Urothelium cell line (cell line): Measurements from ENCODE around the gene ASB18.
"Not testable (repeated sequence)": the region's sequence is repeated elsewhere in the genome, so short reads cannot be mapped to it uniquely, and the experiment has no call there.

Experiments used
- DNase-seq: peaks from one replicate; pipeline ENCODE4 v3.0.0; 2011; ENCODE audit warnings: low spot score, mixed read lengths
- FAIRE-seq: peaks from 2 replicates; lab custom pipeline; 2011; peaks lifted over from hg19 to GRCh38; lab: Jason Lieb, UNC

Gene ASB18

GRCh38 chr2:236264256-236264655, at the start of gene ASB18:
ASB18 (minus strand) TSS chr2:236264406; CDS start chr2:236264345, 61 bp downstream.
- DNase-seq (no peak), FAIRE-seq (no peak)

- DNase-seq (no peak), FAIRE-seq (no peak)
Measured at GRCh38 chr2:236311286-236311685, 47.1 kb upstream of the ASB18 start.

- FAIRE-seq (no peak), DNase-seq (peak; percentile 68)
Measured at GRCh38 chr2:236309669-236310029, 45.4 kb upstream of the ASB18 start.

- FAIRE-seq (no peak), DNase-seq (no peak)
Measured at GRCh38 chr2:236308855-236309668, 44.9 kb upstream of the ASB18 start.

GRCh38 chr2:236307641-236308040, 43.4 kb upstream of the ASB18 start:
- FAIRE-seq (no peak), DNase-seq (no peak)

GRCh38 chr2:236306825-236307540, 42.8 kb upstream of the ASB18 start:
- DNase-seq, result no peak
- no peak for FAIRE-seq

GRCh38 chr2:236305964-236306605, 41.9 kb upstream of the ASB18 start:
- DNase-seq (no peak), FAIRE-seq (no peak)

GRCh38 chr2:236305531-236305930, 41.3 kb upstream of the ASB18 start:
- DNase-seq (no peak), FAIRE-seq (no peak)

GRCh38 chr2:236303935-236304334, 39.7 kb upstream of the ASB18 start:
- FAIRE-seq, result no peak
- no peak for DNase-seq

- no peak for DNase-seq
- FAIRE-seq, result no peak
Measured at GRCh38 chr2:236302555-236302954, 38.3 kb upstream of the ASB18 start.

- no peak for FAIRE-seq
- DNase-seq, result no peak
Measured at GRCh38 chr2:236298924-236299475, 34.8 kb upstream of the ASB18 start.

GRCh38 chr2:236295481-236295880, 31.3 kb upstream of the ASB18 start:
- DNase-seq (no peak), FAIRE-seq (no peak)

GRCh38 chr2:236294647-236295046, 30.4 kb upstream of the ASB18 start:
- no peak for FAIRE-seq
- DNase-seq, result no peak

GRCh38 chr2:236293241-236293810, 29.1 kb upstream of the ASB18 start:
- DNase-seq, result no peak

GRCh38 chr2:236291911-236292310, 27.7 kb upstream of the ASB18 start:
- FAIRE-seq, result no peak
- DNase-seq, result no peak

More at GRCh38 chr2:236293241-236293810, 29.1 kb upstream of the ASB18 start:
- FAIRE-seq, result no peak

- DNase-seq, result no peak
- FAIRE-seq, result no peak
Measured at GRCh38 chr2:236291476-236291875, 27.3 kb upstream of the ASB18 start.

- FAIRE-seq, result no peak
Measured at GRCh38 chr2:236290742-236291425, 26.7 kb upstream of the ASB18 start.

GRCh38 chr2:236289766-236290462, 25.7 kb upstream of the ASB18 start:
- DNase-seq (no peak), FAIRE-seq (peak; percentile 20)

More at GRCh38 chr2:236290742-236291425, 26.7 kb upstream of the ASB18 start:
- DNase-seq, result no peak

GRCh38 chr2:236288373-236288772, 24.2 kb upstream of the ASB18 start:
- not testable (repeated sequence) for FAIRE-seq

GRCh38 chr2:236287656-236288055, 23.4 kb upstream of the ASB18 start:
- FAIRE-seq (no peak), DNase-seq (no peak)

More at GRCh38 chr2:236288373-236288772, 24.2 kb upstream of the ASB18 start:
- not testable (repeated sequence) for DNase-seq
